ENCODE results near the gene HNRNPL.
"Not testable (repeated sequence)": the region's sequence is repeated elsewhere in the genome, so short reads cannot be mapped to it uniquely, and the experiment has no call there.

HNRNPL gene

DNA sequence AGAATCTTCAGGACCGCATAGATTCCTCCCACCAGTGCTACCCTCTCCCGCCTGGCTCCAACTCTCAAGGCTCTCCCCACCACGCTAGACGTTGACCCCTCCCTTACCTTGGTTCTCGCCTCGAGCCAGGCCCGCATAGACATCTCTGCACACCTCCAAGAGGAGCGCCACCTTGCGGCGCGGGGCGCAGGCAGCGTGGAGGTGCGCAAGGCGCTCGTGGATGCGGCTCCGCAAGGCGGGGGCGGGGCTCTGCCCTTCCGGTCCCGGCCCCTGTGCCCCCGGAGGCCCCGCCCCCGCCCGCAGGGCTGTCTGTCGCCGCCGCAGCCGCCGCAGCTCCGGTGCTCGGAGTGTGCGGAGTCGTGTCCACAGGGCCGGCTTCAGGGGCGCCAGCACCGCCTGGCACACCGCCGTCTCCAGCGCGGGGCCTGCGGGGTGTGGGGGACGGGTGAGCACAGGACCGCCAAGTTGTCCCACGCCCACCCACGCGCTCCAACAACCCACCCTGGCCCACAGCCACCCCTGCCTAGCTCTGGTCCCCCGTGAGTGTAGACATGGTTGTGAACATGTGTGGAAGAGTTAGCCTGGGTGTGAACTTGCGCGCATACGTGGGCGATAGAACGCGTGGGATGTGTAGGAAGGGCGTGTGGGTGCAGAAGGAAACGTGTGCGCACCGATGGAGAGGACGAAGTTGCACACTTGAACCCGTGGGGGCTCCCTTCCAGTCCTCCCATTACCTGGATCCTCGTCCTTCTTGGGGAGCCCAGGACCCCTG lies 20.2 kb upstream of the HNRNPL start:
- peak; percentile 34 to 36 for DNase-seq (ENCODE audit: low read depth in 2 of 2)

DNA sequence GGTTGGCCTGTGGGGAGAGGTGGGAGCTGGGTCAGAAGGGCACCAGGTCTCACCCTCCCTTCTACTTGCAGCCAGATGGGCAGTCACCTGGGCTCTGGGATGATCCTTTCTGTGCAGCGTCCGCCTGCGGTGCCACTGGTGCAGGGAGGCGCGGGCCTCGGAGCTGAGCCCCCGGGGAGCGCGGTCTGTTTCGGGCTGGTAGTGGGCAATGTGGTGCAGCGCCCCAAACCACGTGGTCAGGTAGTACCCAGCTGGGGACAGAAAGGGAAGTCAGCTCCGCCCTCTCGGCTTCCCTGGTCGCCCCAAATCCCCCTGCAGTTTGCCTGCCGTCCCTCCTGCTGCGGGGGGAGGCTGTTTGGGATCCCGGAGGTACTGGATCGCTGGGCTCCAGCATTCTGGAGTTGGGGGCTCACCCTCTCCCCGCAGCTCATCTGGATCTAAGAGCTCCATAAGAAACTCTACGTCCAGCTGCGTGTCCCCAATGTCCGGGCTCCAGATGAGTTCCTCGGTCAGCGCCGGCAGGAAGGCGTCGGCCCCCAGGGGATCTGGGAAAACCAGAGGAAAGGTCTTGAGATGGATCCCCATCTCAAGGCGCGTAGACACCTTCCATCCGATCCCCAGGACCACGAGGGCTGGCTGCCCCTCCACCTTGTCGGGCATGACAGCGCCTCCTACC lies 19.5 kb upstream of the HNRNPL start:
- DNase-seq (ENCODE audit: low read depth in 2 of 2) = no peak

DNA sequence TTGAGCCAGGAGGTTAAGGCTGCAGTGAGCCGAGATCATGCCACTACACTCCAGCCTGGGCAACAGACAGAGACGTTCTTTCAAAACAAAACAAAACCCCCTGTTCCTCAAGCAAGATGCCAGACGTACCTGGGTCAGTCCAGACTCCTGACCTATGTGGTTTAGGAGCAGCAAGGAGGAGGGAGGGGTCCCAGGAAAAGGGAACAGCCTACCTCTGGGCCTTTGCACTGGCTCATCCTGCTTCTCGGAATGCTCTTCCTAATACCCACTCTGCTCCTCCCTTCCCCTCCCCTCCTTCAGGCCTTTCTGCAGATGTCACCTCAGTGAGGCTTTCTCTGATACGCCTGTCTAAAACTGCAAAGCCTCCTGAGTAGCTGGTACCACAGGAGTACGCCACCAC lies 18.8 kb upstream of the HNRNPL start:
- DNase-seq (ENCODE audit: low read depth in 2 of 2) = no peak

DNA sequence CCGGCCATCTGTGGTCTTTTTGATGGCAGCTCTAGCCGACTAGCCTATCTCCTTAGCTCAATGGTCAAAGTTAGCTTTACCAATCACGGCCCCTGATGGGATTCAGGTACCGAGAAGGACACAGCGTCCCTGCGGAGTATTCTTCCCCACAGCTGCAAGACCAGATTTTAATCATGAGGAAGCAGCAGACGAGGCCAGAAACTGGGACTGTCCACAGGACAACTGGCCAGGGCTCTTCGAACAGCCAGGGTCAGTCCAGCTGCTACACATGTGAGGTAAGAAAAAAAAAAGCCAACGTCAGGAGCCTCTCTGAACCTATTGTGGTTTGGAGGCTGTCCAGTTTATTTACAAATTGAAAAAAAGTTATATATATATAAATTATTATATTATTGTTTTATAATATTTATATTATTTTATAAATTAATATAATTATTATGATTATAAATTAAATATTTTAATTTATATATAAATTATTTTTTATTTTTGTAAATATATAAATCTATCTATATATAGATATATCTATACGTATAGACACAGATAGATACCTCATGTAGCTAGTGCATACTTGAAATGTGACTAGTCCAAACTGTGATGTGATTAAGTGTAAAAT lies 17.5 kb upstream of the HNRNPL start:
- DNase-seq (ENCODE audit: low read depth in 2 of 2) = no peak

DNA sequence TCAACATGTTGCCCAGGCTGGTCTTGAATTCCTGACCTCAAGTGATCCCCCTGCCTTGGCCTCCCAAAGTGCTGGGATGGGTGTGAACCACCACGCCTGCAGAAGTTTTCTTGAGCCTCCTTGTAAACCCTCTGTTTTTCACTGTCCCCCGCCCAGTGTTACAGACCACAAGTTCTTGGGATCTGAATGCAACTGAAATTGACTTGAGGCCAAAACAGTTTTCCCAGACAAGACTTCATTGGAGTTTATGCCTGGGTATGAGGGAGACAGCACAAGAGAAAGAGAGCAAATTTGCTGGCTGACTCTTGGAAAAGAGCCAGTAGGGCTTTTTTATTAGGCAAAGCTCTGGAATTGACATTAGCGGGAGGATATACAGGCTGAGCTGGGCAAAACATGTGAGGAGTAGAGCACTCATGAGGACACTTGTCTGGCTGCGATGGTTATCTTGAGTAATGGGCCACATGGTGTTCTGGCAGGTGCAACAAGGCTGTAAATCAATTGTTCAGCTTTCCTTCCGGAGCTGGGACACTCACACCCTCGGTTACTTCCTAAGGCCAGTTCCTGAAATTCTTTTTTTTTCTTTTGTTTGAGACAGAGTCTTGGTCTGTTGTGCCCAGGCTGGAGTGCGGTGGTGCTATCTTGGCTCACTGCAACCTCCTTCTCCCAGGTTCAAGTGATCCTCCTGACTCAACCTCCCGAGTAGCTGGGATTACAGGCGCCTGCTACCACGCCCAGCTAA lies 12.7 kb upstream of the HNRNPL start:
- no peak for DNase-seq (ENCODE audit: low read depth in 2 of 2)

DNA sequence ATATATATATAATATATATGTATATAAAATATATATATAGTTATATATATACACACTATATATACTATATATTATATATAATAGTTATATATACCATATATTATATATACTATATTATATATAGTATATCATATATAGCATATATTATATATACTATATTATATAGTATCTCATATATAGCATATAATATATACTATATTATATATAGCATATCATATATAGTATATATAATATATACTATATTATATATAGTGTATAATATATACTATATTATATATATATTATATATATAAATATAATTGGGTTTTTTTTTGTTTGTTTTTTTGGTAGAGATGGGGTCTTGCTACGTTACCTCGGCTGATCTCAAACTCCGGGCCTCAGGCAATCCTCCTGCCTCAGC lies 11.6 kb upstream of the HNRNPL start:
- no peak for DNase-seq (ENCODE audit: low read depth in 2 of 2)

DNA sequence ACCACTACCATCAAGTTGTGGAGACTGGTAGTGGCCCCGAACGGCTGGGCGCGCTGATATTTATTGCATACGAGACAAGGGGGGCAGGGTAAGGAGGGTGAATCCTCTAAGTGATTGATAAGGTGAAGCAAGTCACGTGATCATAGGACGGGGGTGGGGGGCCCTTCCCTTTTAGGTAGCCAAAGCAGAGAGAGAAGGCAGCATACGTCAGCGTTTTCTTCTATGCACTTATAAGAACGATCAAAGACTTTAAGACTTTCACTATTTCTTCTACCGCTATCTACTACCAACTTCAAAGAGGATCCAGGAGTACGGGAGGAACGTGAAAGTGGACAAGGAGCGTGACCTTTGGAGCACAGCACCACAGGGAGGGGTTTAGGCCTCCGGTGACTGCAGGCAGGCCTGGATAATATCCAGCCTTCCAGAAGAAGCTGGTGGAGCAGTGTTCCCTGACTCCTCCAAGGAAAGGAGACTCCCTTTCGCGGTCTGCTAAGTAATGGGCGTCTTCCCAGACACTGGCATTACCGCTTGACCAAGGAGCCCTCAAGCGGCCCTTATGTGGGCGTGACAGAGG lies 9.9 kb upstream of the HNRNPL start:
- not testable (repeated sequence) for DNase-seq (ENCODE audit: low read depth in 2 of 2)

DNA sequence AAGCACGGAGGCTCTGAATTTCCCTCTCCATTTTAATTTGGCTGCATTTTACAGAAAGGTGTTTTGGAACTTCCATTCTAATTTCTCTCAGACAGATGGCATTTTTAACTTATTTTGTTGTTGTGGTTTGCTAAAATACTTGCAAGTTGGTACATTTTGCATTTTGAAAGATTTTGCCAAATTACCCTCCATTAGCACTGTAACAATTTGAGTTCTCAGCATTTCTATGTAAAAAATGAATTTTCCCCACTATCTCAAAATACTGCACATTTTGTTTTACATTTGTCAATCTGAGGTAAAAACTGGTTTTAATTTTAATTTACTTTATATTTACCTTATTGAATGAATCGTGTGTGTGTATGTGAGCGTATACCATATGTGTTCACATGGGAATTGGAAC lies 7.0 kb upstream of the HNRNPL start:
- DNase-seq (ENCODE audit: low read depth in 2 of 2) = no peak

DNA sequence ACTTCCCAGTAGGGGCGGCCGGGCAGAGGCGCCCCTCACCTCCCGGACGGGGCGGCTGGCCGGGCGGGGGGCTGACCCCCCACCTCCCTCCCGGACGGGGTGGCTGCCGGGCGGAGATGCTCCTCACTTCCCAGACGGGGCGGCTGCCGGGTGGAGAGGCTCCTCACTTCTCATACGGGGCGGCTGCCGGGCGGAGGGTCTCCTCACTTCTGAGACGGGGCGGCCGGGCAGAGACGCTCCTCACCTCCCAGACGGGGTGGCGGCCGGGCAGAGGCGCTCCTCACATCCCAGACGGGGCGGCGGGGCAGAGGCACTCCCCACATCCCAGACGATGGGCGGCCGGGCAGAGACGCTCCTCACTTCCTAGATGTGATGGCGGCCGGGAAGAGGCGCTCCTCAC lies 6.0 kb upstream of the HNRNPL start:
- not testable (repeated sequence) for DNase-seq (ENCODE audit: low read depth in 2 of 2)

DNA sequence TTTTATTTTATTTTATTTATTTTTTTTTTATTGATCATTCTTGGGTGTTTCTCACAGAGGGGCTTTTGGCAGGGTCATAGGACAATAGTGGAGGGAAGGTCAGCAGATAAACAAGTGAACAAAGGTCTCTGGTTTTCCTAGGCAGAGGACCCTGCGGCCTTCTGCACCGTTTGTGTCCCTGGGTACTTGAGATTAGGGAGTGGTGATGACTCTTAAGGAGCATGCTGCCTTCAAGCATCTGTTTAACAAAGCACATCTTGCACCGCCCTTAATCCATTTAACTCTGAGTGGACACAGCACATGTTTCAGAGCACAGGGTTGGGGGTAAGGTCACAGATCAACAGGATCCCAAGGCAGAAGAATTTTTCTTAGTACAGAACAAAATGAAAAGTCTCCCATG lies 5.2 kb upstream of the HNRNPL start:
- not testable (repeated sequence) for DNase-seq (ENCODE audit: low read depth in 2 of 2)

DNA sequence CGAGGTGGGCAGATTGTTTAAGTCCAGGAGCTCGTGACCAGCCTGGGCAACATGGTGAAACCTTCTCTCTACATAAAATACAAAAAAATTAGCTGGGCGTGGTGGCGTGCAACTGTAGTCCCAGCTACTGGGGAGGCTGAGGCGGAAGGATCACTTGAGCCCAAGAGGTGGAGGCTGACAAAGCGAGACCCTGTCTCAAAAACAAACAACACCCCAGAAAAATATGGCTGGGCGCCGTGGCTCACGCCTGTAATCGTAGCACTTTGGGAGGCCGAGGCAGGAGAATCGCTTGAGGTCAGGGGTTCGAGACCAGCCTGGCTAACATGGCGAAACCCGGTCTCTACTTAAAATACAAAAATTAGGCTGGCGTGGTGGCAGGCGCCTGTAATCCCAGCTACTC lies 3.4 kb upstream of the HNRNPL start:
- DNase-seq (ENCODE audit: low read depth in 2 of 2) = no peak

DNA sequence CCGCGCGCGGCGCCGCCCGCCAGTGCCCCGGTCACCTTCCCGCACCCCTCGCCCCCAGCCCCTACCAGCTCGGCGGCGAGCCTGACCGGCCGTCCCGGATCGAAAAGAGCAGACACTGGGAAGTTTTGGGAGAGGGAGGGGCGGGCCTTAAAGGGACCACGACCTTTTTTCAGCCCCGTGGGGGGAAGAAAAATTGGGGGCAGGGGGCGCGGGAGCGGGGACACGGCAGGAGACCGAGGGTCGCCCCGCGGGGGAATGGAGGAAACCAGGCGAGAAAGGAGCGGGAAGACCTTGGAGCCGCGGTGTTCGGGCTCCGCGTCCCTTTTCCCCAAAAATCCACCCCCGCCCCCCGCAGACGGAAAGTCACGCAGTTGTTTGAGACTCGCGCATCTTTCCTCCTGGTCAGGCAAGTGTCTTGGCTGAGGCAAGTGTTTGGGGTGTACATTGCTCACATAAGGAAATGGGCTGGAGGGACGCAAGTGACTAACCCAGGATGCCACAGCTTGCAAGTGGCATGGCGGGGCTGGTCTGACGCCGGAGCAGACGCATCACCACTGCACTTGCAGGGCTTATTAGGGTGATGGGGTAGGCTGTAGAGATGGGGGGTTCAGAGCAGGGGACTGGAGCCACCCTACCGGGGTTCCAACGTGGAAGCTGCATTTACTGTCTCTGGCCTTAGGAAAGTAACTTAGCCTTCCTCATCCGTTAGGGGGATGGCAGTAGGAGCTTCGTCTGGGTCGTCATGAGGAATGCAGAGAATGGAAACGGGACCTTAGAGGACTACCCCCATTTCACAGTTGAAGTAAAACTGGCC lies 2.7 kb upstream of the HNRNPL start:
- no peak for DNase-seq (ENCODE audit: low read depth in 2 of 2)

DNA sequence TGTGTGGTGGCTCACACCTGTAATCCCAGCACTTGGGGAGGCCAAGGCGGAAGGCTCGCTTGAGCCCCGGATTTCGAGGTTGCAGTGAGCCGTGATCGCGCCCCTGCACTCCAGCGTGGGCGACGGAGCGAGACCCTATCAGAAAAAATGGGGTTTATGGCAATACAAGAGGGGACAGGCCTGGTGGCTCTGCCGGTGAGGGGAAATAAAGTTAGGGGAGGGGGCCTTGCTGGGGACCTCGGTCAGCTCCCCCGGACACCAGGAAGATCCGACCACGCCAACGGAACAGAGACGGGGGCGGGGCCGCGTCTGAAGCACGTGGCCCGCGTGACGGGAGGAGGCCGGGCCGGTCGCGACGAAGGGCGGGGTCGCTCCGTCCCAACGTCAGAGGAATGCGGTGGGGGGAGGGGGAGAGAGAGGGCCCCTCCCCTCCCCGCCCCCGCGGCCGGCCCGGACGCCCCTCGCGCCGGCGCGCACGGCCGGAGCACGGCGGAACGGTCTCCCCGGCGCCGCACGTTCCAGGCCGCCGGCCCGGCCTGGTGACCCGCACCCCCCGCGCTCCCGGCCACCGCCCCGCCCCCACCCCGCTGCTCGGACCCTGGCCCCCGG lies 1.9 kb upstream of the HNRNPL start:
- DNase-seq (ENCODE audit: low read depth in 2 of 2) = peak; percentile 82 to 84

DNA sequence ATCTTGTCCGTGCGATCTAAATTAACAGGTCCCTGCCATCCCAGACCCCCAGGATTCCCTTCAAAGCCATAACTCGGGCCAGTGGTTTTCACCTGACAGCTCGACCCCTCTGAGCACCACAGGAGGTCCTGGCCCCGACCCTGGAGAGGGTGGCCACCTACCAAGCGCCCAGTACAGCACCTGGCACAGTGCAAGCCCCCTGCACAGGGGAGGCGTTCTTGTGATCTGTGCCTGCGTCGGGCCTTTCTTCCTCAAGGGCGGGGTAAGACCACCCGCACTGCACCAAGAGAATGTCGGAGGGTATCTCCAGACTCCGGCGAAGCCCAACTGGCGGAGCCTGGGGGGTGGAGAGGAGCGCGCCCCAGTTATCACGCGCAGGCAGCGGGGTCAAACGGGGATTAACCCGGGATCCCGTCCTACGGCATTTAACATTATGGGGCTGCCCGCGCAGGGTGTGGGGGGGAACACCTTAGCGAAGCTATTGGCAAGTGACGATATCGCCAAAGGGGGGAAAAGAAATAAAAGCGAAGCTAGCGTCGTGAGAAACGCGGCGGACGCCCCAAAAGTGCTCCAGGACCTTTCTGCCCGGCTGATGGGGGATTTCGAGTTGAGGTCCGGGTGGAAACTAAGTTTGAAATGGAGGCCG lies 1.3 kb upstream of the HNRNPL start:
- no peak for DNase-seq (ENCODE audit: low read depth in 2 of 2)

DNA sequence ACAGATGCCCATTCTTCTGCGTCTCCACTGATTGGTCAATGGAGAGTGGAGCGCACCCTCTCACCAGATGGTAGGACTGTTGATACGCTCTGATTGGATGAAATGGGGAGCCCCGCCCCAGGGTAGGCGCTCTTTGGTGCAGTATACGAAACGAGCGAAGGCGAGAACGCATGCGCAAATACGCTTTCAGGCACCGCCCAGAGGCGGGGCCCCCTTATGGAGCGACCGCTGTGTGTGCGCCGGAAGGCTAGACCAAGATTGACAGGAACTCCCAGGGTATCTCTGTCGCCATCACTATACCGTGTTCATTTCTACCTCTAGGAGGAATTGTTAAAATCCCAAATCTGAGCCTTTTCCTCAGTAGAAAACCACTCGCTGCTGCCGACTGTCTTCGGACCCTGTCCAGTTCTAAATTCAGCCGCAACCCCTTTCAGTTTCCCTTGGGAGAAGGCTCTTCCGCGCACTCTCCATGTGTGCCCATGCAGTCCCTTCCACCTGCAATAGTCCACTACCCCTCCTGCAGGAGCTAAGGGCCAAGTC lies 720 bp upstream of the HNRNPL start:
- DNase-seq (ENCODE audit: low read depth in 2 of 2) = peak in 1 of 2 experiments; percentile 100

DNA sequence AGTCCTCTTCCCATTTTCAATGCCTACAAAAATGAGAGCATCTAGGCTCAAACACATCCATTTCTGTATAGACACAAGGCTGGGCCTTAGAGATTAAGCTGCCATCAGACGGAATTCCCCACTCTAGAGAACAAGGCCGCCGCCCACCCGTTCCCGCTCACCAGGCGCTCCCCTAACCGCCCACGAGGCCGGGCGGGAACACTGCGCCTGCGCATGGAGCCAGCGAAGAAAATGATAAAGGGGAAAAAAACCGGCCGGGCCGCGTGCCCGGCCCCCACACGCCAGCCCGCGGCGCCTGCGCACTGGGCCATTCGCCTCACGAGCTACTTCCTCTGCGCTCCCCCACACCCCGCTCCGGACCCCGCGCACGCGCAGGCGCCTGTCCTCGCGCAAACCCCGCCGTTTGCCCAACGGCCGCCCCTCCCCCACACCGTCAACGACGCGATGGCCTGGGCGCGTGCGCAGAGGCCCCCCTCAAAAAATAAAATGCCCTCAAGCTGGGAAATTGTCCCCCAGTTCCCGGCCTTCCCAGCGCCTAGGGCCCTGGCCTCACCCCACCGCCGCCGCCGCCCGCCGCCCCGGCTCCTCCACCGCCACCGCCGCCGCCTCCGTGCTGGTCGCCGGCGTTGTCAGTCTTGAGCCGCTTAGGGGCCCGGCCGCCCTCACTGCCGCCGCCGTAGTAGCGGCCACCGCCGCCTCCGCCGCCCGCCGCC lies 483 bp downstream of the HNRNPL start:
- DNase-seq (ENCODE audit: low read depth in 2 of 2) = peak; percentile 88 to 90

DNA sequence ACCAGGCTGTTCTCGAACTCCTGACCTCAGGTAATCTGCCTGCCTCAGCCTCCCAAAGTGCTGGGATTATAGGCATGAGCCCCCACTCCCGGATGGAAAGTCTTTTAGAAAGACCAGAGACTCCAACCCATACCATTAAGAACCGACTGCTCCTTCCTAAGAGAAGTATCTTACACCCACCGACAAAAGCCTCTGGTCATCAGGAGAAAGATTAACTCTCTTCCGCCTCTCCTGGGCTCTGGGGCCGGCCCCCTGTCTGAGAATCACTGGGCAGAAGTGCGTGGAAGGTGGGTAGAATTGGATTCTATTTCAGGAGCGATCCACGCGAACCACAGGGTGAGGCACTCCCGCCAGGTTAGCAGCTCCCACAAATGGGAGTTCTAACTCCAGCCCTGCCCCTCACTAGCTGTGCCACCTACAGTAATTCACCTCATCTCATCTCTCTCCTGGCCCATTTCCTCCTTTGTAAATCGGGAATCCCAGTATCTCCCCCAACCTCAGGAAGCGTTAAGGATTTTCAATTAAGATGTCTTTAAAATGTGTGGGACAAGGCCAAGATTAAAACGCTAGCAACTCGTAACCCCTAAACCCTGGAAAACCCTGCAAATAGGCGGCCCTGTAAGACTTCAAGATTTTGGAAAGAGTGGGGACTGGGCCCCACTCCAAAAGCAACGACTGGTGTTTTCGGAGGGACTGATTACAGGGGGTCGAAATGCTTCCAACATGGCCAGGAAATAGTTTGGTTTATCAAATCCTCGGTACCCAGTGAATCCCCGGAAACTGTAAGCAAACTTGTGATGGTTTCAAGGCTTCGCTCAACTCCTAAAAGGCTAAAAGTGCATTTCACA lies 1.3 kb downstream of the HNRNPL start:
- no peak for DNase-seq (ENCODE audit: low read depth in 2 of 2)

DNA sequence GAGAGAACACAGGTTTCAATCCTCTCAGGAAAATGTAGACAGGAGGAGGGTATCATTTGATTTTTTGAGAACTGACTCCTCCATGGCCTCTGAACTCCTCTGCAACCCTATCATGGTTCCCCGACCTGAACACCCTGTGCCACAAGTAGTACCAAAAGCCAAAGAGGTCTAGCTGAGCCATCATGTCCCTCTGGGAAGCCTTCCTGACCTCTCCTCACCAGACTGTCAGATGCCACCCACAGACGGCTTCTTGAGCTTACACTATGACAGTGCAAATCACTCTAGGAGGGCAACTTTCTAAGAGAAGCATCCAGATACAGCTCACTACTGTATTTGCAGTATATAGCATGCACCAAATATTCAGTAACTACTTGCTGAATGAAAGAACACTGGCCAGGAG lies 3.7 kb downstream of the HNRNPL start:
- no peak for DNase-seq (ENCODE audit: low read depth in 2 of 2)

Data from fibroblast of skin of left quadriceps (primary cell).